GM13976 (cell line): ENCODE results near the gene CFAP251.
A peak's percentile ranks its signal among the peaks of the same experiment; 100 is the strongest.

Experiments used
- DNase-seq: peaks from one replicate; pipeline ENCODE4 v3.0.0; 2012; ENCODE audit warnings: low spot score
- CTCF ChIP-seq: IDR thresholded peaks from 2 replicates; pipeline ENCODE4 v1.5.1; 2012; ENCODE audit warnings: borderline replicate concordance, mild to moderate bottlenecking; ENCODE audit not compliant: insufficient read depth; ENCODE audit errors: extremely low read depth, missing control alignments, control extremely low read depth
- in situ Hi-C: fragments of 300-500 bp; cut with MboI; formaldehyde crosslinking; loops from one replicate; pipeline ENCODE4 v1.12.0; 2022; ENCODE audit warnings: low sequenced_read_pairs, mixed read lengths, inconsistent platforms; ENCODE audit not compliant: unreplicated experiment

Gene CFAP251

GRCh38 chr12:121911824-121912585, 6.4 kb upstream of the CFAP251 start:
- no peak for TF ChIP-seq CTCF
- in situ Hi-C loops, result no loop called here
- no peak for DNase-seq

GRCh38 chr12:121915841-121916321, 2.5 kb upstream of the CFAP251 start:
- TF ChIP-seq CTCF, result no peak
- in situ Hi-C loops, result no loop called here
- DNase-seq, result no peak

- no peak for DNase-seq
- TF ChIP-seq CTCF, result peak; percentile 1
- in situ Hi-C loops, result no loop called here
These were observed 1.7 kb upstream of the CFAP251 start for GRCh38 chr12:121916719-121917118.

GRCh38 chr12:121918679-121919038, 267 bp downstream of the CFAP251 start:
- no peak for DNase-seq
- in situ Hi-C loops, result no loop called here
- no peak for TF ChIP-seq CTCF

- in situ Hi-C loops, result no loop called here
- no peak for DNase-seq
These were observed 2.7 kb downstream of the CFAP251 start for GRCh38 chr12:121921066-121921465.

GRCh38 chr12:121925358-121925695, 6.9 kb downstream of the CFAP251 start:
- in situ Hi-C loops, result no loop called here
- no peak for DNase-seq
- TF ChIP-seq CTCF, result no peak

More at GRCh38 chr12:121921066-121921465, 2.7 kb downstream of the CFAP251 start:
- no peak for TF ChIP-seq CTCF
